Calu3 (cell line): ENCODE measurements around the gene ITPK1. TPM values are rescaled to one million over a fixed set of nuclear protein-coding genes. Genes with fewer than 3 reads are reported as not detected.
A peak's percentile ranks its signal among the peaks of the same experiment; 100 is the strongest.
"Not testable (repeated sequence)": the region's sequence is repeated elsewhere in the genome, so short reads cannot be mapped to it uniquely, and the experiment has no call there.

Source experiments
- Bru-seq: library from RNA; stranded (reverse); fragments of 400-500 nt; gene quantifications from one replicate; lab custom pipeline; 2021; lab: Mats Ljungman, UMichigan
- BruChase-seq, 2 experiments: library from RNA; stranded (reverse); fragments of 400-500 nt; gene quantifications; one replicate each; lab custom pipeline; 2021; lab: Mats Ljungman, UMichigan
- BruUV-seq: library from RNA; stranded (reverse); fragments of 400-500 nt; replicated peaks from 2 replicates; lab custom pipeline; 2021; lab: Mats Ljungman, UMichigan
- CTCF ChIA-PET: fragments of 300-600 bp; sonication (Branson Sonifier 250); formaldehyde crosslinking; loops from one replicate; lab custom pipeline; 2022; ENCODE audit warnings: antibody characterized with exemption; lab: Charles Lee
- DNase-seq: peaks from one replicate; pipeline ENCODE4 v3.0.0; 2022
- H3K27ac Mint-ChIP-seq: one replicate; pipeline ENCODE4 v1.8.0; 2022; ENCODE audit warnings: mixed read lengths; ENCODE audit not compliant: unreplicated experiment
- H3K27me3 Mint-ChIP-seq: one replicate; pipeline ENCODE4 v1.8.0; 2022; ENCODE audit warnings: mixed read lengths; ENCODE audit not compliant: unreplicated experiment
- H3K36me3 Mint-ChIP-seq: one replicate; pipeline ENCODE4 v1.8.0; 2022; ENCODE audit warnings: mild to moderate bottlenecking, moderate library complexity, mixed read lengths; ENCODE audit not compliant: insufficient read depth, unreplicated experiment
- H3K4me1 Mint-ChIP-seq: one replicate; pipeline ENCODE4 v1.8.0; 2022; ENCODE audit warnings: mild to moderate bottlenecking, low read depth, mixed read lengths; ENCODE audit not compliant: unreplicated experiment
- H3K4me3 Mint-ChIP-seq: one replicate; pipeline ENCODE4 v1.8.0; 2022; ENCODE audit warnings: mild to moderate bottlenecking, low read depth, moderate library complexity, mixed read lengths; ENCODE audit not compliant: unreplicated experiment
- H3K9me3 Mint-ChIP-seq: one replicate; pipeline ENCODE4 v1.8.0; 2022; ENCODE audit warnings: low read depth, mixed read lengths; ENCODE audit not compliant: unreplicated experiment
- intact Hi-C: fragments of 100-400 bp; cut with micrococcal nuclease; formaldehyde crosslinking; loops from one replicate; pipeline ENCODE4 v1.10.0; 2022; ENCODE audit not compliant: unreplicated experiment
- long read RNA-seq: library from polyadenylated mRNA; stranded (forward); transcript quantifications from one replicate; pipeline ENCODE4 v2.0.0, GENCODE V29; 2022
- total RNA-seq: library from RNA; stranded (reverse); gene quantifications from 2 replicates; pipeline ENCODE4 v1.2.3, GENCODE V29; 2022
- TF ChIP-seq, protein P1 (sequence below): fragments of 200-600 bp; IDR thresholded peaks from one replicate; pipeline ENCODE4 v1.8.0; 2022; ENCODE audit warnings: antibody characterized with exemption; ENCODE audit not compliant: unreplicated experiment

ITPK1 gene
- total RNA-seq (94.3 and 109 TPM in 2 replicates), Bru-seq, nascent RNA (percentile 77 among the genes with signal in this experiment), BruChase-seq, experiment 1, labeled RNA remaining after a 6-hour chase (percentile 66 among the genes with signal in this experiment), BruChase-seq, experiment 2, labeled RNA remaining after a 2-hour chase (percentile 58 among the genes with signal in this experiment)
- long read RNA-seq, full-length matches to known transcripts = 8 of 46 reads
- long read RNA-seq, partial matches to known transcripts = 20 of 46 reads
- long read RNA-seq, other reads (novel, unspliced or antisense) = 18 of 46 reads

DNA sequence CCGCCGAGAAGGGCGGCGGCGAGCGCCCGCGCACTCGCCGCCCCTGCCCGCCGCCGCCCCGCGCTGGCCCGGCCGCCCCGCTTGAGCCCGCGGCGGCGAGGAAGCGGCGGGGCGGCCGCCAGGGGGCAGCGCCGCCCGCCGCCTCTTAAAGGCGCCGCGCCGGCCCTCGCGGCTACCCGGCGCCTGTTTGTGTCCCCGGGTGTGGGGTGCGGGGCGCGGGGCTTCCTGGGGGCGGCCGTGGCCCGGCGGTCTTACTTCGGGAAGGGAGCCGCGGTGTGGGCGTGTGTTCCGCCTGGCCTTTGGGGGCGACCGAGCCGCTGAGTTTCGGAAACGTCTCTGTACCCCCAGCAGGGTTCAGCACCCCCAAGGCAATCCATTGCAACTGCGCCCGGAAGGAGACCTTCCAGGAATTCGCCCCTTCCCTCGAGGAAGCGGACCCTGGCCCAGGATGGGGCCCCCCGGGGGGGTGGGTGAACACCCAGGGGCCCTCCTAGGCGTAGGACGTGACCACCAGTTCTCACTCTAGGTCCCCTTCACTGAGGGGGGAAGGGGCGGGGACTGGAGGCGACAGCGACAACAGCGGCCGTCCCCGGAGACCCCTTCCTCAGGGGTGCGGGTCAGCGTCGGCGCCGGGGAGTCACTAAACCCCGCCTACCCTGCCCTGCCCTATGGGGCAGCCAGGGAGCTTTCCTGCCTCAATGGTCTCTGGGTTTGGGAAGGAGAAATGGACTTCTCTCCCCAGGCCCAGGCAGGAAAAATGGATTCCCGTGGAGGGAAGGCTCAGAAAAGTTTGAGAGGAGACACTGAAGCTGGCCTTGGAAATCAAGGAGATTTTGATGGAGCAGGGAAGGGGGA, at the start of gene ITPK1:
TSS of gene ITPK1 (minus strand) at position 105 of the 855 bp plus-strand sequence. CDS start 762 bp downstream, outside the sequence.
- H3K36me3 Mint-ChIP-seq = peaks cover 41% of the 10 kb centered on the region
- TSS peak; percentile 65 for BruUV-seq

DNA sequence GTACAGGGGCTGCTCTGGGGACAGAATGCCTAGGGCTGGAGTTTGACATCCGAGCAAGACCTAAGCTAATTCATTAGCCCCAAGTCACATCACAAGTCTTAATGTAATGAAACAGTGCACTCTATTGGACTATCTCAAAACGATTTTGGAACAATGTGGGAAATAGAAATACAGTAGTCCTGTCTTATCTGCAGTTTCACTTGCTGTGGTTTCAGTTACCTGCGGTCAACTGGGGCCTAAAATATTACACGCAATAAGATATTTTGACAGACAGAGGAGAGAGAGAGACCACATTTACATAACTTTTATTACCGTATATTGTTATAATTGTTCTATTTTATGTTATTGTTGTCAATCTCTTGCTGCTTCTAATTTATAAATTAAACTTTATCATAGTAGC, 47.8 kb upstream of the ITPK1 start:
- no peak for DNase-seq
- CTCF ChIA-PET = interaction anchor here (0.6 to 1.0 kb wide), 2 partner anchors 26 to 1968 kb away, joined by 3 to 7 read pairs; no protein-coding TSS in a partner anchor
- Mint-ChIP-seq H3K27ac (no peak overlapping the region), H3K4me3 (no peak overlapping the region), H3K36me3 (no peaks in the 10 kb centered on the region), H3K4me1 (no peaks in the 10 kb centered on the region), H3K27me3 (no peaks in the 10 kb centered on the region), H3K9me3 (no peaks in the 10 kb centered on the region)
- TF ChIP-seq, protein P1, sequence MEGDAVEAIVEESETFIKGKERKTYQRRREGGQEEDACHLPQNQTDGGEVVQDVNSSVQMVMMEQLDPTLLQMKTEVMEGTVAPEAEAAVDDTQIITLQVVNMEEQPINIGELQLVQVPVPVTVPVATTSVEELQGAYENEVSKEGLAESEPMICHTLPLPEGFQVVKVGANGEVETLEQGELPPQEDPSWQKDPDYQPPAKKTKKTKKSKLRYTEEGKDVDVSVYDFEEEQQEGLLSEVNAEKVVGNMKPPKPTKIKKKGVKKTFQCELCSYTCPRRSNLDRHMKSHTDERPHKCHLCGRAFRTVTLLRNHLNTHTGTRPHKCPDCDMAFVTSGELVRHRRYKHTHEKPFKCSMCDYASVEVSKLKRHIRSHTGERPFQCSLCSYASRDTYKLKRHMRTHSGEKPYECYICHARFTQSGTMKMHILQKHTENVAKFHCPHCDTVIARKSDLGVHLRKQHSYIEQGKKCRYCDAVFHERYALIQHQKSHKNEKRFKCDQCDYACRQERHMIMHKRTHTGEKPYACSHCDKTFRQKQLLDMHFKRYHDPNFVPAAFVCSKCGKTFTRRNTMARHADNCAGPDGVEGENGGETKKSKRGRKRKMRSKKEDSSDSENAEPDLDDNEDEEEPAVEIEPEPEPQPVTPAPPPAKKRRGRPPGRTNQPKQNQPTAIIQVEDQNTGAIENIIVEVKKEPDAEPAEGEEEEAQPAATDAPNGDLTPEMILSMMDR = no peak
- intact Hi-C loops = loop anchor here (5.0 kb wide), 1 partner anchor 51 kb away; no protein-coding TSS in a partner anchor
- BruUV-seq = no TSS peak

More for the DNA sequence above, at the start of gene ITPK1:
- intact Hi-C loops = no loop called here
- CTCF ChIA-PET = interaction anchor here (0.8 to 1.3 kb wide), 2 partner anchors 23 to 235 kb away, joined by 3 to 4 read pairs; no protein-coding TSS in a partner anchor
- Mint-ChIP-seq H3K27me3 (no peaks in the 10 kb centered on the region), H3K9me3 (no peaks in the 10 kb centered on the region), H3K4me3 (peak within 1 kb of the TSS; percentile 86), H3K4me1 (peaks cover 9% of the 10 kb centered on the region), H3K27ac (peak within 1 kb of the TSS; percentile 71)
- peak; percentile 59 for DNase-seq
- TF ChIP-seq, protein P1 = no peak

DNA sequence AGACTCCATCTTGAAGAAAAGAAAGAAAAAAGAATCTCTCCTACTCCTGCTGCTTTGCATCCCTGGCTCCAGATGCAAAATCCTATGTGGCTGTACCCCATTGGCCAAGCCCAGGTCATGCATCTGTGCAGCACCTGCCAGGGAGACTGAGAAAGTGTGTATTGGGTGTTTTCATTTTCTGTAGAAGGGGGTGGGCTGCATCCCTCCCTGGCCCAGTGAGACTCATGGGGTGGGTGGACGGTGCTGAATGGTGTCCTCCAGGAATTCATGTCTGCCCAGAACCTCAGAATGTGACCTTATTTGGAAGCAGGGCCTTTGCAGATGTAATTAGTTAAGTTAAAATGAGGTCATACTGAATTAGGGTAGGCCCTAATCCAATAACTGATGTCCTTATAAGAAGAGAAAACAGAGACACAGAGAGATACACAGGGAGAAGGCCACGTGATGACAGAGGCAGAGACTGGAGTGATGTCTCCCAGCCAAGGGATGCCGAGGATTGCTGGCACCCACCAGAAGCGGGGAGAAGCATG, 45.8 kb upstream of the ITPK1 start:
- CTCF ChIA-PET = no interaction called here
- intact Hi-C loops = loop anchor here (5.0 kb wide), 1 partner anchor 49 kb away; no protein-coding TSS in a partner anchor
- no peak overlapping the region for H3K27ac Mint-ChIP-seq
- BruUV-seq = no TSS peak
- no peak for DNase-seq
- H3K4me1 Mint-ChIP-seq = no peaks in the 10 kb centered on the region
- H3K27me3 Mint-ChIP-seq = no peaks in the 10 kb centered on the region
- no peak overlapping the region for H3K4me3 Mint-ChIP-seq
- H3K36me3 Mint-ChIP-seq = no peaks in the 10 kb centered on the region
- H3K9me3 Mint-ChIP-seq = no peaks in the 10 kb centered on the region
- TF ChIP-seq, protein P1 = no peak

DNA sequence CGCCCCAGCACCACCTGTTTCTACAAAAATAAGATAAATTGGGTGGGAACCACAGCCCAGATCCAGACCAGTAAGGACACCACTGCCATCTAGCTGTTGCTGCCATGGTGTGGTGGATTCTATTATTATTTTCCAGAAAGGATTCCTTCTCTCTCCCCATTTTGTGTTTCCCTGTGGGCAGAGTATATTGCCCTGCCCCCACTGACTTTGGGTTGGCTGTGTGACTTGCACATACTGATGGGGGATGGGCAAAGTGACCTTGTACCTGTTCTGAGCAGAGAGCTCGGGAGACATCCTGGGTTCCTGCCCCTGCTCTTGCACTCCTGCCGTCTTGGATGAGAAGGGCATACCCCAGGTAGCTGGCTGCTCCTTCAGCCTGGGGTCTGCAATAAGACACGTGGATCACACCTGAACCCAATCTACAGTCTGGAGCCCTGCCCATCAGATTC, 44.7 kb upstream of the ITPK1 start:
- TF ChIP-seq, protein P1 = no peak
- no peaks in the 10 kb centered on the region for H3K27me3 Mint-ChIP-seq
- no peaks in the 10 kb centered on the region for H3K36me3 Mint-ChIP-seq
- H3K27ac Mint-ChIP-seq = no peak overlapping the region
- BruUV-seq = no TSS peak
- CTCF ChIA-PET = interaction anchor here (0.8 to 1.4 kb wide), 3 partner anchors 28 to 47 kb away, joined by 5 to 8 read pairs (median 5); no protein-coding TSS in a partner anchor
- H3K4me3 Mint-ChIP-seq = no peak overlapping the region
- no peaks in the 10 kb centered on the region for H3K9me3 Mint-ChIP-seq
- intact Hi-C loops = loop anchor here (5.0 kb wide), 1 partner anchor 48 kb away; no protein-coding TSS in a partner anchor
- no peaks in the 10 kb centered on the region for H3K4me1 Mint-ChIP-seq
- DNase-seq = peak; percentile 31

DNA sequence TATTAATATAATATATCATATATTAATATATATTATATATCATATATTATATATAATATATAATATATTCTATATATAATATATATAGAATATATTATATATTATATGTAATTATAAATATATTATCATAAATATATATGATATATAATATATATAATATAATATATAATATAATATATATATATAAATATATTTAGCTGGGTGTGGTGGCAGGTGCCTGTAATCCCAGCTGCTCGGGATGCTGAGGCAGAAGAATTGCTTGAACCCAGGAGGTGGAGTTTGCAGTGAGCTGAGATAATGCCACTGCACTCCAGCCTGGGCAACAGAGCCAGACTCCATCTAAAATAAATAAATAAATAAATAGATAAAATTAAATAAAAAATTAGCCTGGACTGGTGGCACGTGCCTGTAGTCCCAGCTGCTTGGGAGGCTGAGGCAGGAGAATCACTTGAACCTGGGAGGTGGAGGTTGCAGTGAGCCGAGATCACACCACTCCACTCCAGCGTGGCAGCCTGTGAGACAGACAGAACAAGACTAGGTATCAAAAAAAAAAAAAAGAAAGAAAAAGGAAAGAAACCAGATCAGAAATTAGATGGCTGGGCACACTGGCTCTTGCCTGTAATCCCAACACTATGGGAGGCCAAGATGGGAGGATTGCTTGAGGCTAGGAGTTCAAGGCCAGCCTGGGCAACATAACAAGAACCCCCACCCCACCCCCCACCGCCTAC, 44.1 kb upstream of the ITPK1 start:
- not testable (repeated sequence) for H3K9me3 Mint-ChIP-seq, H3K27me3 Mint-ChIP-seq, BruUV-seq, H3K4me1 Mint-ChIP-seq, H3K27ac Mint-ChIP-seq, H3K36me3 Mint-ChIP-seq, H3K4me3 Mint-ChIP-seq, DNase-seq
- intact Hi-C loops = loop anchor here (5.0 kb wide), 1 partner anchor 47 kb away; no protein-coding TSS in a partner anchor
- CTCF ChIA-PET = interaction anchor here (0.8 to 1.4 kb wide), 3 partner anchors 28 to 47 kb away, joined by 5 to 8 read pairs (median 5); no protein-coding TSS in a partner anchor
